GM21737 (cell line): ENCODE data around the gene LRMDA.

Experiments used
- ATAC-seq: cut with Tn5 transposase; IDR thresholded peaks from one replicate; pipeline ENCODE4 v1.9.1; 2021; ENCODE audit warnings: mild to moderate bottlenecking, moderate library complexity; ENCODE audit not compliant: unreplicated experiment

Gene LRMDA

DNA sequence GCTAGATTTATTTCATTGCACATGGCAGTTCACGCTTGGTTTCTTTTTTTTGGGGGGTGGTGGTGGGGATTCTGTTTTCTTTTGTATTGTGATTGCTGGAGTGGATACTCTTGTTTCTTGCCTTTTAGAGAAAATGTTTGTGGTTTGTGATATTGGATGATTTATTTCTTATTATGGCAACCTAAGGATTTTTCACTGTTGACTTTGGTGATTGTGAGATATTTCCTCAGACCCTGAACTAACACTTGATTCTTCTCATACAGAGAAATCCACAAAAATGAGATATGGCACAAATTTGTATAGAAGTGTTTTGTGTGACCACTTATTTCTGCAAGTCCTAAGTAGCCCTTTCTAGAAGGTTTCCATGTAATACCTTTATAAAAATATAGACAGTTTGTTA, 871.1 kb downstream of the LRMDA start:
- ATAC-seq, result no peak

DNA sequence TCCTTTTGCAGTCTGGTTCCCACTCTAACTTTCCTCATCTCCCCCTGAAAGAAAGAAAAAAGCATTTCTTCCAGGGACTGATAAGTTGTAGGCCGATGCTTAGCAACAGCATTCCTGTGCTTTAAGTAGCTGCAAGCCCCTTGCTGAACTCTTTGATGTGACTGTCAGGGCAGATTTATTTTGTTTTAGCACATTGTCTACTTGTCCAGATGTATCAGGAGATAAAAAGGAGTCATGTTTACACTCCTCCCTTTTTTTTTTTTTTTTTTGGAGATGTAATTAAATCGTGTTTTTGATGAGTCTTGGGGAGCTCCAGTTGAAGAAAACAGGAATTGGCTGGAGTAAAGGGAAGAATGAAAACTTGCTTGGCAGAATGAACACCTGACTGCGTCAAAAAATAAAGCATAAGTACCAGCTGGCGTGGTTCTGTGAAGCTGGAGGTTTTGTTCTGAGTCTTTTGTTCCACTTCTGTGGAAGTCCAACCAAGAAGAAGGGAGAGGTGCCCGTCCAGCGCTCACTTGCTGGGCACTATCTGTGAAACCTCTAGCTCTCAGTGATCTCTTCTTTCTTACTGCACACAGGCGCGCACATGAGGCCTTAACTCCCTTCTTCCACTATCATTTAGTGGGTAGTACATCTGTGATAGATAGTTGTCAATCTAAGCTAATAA, 871.7 kb downstream of the LRMDA start:
- ATAC-seq, result no peak

DNA sequence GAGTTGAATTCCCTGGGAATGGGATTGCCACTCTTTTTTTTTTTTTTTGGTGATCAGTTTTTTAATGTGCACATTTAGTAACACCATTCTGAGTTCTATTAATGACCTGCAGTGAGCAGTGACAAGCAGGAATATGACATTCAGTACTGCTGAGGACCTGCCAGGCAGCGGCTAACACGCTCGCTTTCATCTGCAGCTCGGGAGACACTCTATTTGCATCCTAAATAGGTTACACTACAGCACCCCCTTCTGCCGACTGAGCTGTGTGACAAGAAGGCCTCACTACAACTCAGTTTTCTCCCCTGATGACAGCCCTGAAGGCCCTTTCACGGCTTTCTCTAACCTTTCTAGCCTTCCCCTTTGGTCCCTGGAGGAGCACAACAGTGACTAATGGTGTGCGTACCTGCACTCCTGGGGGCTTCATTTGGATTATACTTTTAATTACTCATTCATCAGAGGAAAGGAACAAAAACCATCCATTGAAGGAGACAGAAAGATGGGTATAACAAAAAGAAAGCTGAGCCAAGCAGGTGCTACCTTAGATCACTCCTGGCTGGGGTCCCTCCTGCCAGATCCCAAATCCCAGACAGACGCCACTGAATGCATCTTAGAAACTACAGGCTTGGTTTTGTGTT, 872.4 kb downstream of the LRMDA start:
- ATAC-seq, result no peak

DNA sequence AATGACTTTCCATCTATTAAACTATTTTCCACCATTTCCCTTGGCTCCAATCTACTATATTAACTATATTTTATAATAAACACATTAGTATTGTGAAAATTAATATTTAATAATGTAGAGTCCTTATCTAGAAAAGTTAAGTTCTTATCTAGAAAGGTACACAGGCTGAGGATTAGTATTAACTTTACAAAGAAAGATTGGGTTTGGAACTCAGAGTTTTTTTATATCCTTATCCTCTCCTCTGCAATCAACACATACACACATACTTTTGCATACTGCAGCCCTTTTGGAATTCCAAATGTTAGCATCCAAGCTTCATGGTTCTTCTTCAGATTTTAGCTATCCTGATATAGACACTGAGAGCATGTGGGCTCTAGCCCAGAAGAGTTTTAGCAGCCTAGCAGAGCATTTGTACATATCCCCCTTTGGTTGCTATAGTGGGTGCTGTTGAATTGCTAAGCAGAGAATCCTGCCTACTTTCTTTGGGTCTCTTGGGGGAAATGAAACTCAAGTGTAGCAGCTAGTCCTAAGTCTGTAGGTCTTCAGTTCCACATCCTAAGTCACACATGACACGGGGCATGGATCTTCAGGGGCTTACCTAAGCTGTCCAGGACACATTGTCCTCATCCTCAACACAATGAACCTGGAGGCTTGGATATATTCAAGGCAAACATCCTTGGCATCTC, 874.6 kb downstream of the LRMDA start:
- ATAC-seq, result no peak

DNA sequence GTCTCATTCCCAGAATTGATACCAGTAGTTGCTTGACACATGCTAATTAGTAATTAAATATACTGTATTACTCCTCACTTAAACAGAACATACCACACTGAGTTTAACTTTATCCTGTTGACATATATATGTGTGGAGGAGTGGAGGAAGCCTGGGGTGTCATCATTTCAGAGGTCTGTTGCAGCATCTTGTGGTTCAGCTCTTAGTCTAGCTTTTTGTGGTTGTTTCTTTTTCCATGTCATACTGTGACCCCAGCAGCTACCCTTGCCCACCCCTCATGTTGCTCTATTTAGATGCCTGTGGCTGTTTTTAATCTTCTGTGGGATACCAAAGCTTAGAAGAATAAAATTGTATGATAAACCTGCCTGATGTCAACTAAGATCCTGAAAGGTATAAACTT, 875.4 kb downstream of the LRMDA start:
- no peak for ATAC-seq

DNA sequence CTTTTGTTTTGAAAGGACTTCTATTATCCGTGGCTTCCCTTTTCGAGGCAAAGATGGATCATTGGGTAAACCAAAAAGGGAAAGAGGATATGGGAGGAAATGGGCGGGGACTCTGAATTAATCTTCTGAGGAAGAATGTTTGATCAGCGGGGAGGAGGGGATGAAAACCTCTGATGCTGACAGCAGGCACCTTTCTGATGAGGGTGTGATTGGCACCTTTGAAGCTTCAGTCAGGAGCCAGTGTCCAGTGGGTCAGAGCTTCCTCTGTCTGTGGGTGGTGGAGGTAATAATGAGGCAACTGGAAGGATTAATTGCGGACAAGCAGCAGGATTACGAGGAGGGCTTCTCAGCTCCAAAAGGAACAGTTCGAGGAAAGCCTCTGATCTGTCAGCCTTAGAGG, 877.6 kb downstream of the LRMDA start:
- ATAC-seq, result no peak

DNA sequence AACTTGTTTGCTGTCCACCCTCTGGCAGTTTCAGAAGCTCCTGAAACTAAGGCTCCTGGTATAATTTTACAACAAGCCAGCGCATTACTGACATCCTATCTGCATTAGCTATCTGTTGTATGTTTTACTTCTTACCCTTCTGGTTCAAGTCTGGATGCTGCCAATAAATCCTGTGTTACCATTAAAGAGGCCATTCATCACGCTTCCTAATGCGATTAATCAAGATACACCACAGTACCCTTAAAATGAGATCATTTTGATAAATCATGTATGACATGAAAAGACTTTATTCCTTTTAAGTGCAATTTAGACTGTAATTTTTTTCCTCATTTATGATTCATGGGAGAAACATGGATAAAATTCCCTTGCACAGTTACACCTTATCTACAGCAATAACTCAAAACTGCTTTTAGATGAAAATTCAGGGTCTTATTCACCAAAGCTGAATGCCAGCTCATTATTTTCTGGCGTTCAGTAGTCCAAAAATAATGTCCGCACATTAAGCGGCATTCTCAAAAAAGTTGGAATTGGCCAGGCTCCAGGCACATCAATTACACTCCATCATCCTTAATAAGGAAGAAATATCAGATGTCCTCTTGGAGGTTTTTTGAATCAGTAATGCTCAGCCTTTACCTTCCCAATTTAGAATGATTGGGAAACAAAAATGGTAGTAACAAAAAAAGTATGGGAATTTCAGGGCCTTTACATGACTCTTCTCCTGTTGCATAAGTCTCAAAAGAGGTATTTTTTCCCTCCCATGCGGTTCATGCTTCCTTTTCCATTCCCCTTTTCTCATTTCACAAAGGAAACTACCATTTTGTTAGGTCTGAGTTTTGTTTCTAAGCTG, 878.5 kb downstream of the LRMDA start:
- ATAC-seq, result no peak

DNA sequence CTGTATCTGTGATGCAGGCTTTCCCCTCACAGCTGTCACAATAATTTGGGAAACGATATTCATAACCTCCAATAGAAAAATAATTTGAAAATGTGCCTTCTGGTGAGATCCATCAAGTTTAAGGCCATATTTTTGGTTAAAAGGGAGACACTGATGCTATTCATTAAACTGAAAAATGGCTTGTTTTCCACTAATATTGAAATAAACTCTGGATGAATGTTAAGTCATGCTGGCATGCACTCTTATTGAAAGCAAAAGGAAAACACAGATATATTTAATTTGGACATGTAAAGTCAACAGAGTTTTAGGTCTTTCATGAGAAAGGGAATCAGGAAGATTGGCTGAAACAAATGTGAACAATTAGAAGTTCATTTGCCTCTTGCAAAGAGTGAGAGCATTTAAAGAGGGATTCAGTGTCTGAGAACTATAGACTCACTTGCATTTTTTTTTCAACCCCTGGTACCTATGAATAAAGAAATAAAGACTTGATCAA, 879.2 kb downstream of the LRMDA start:
- no peak for ATAC-seq

DNA sequence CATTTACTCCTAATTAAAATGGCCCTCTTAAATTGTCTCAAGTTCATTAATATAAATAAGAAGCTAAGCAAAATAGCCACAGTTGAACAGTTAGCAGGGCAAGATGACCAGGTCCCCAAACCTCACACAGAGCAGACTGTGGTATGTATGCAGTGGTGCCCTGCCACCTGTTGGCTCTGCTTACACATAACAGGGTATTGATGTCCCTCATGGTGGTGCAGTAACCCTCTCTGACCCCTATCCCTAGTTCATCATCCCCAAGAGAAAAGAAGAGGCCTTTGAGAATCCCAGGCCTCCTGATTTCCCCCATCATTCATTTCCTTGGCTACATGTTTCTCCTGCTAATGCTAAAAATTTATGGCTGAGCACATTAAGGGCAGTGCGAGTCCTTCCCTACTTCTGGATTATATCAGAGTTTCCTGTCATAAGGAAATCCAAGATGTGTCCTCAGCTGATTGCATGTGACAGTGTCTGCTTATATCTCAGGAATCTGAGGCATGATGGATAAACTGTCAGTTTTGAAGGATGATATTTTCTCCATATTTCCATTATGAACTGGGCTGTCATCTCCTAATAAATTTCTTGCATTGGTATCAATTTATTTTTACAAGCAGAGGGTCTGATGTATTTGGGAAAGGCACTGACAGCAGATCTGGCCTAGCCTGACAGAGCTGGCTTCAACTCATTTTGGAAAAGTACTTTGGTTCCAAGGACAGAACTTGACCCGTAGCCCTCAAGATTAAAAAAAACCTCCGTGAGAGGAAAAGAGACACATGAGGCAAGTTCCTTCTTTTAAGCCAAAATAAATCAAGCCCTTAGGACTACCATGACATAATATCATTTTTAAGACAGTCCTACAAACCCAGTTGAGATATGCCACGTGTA, 880.6 kb downstream of the LRMDA start:
- no peak for ATAC-seq

DNA sequence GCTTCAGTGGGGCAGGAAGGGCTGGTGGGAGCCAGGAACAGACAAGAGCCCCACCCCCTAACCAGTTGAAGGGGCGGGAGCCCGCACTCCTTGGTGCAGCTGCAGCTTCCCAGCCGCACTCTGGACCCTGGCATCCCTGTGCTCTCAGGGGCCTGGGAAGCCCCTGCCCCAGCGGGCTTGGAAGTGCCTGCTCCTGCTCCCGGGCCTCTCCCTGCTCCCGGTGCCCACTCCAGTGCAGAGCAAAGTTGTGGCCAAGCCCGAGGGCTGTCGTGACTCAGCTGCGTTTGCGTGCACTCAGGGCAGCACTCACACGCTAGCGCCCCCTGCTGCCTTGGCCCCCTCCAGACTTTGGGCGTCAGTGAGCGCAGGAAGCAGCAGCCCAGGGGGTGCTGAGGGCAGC, 883.8 kb downstream of the LRMDA start:
- ATAC-seq, result no peak

DNA sequence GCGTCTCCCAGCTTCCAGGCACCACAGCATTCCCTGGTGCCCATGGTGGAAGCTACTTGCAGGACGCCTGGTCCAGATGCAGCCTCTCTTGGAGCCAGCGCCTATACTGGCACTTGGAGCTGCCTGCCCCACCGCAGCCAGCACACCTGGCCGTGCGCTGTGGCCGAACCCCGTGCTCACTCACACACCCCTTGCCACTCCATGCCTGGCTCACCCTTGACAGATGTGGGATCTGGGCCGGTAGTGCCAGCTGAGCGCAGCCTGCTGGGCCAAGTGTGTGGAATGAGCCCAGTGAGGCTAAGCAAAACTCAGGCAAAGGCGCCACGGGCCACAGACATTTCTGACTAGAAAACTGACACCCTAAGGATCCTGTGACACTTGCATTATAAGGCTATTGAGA, 884.8 kb downstream of the LRMDA start:
- ATAC-seq, result no peak

DNA sequence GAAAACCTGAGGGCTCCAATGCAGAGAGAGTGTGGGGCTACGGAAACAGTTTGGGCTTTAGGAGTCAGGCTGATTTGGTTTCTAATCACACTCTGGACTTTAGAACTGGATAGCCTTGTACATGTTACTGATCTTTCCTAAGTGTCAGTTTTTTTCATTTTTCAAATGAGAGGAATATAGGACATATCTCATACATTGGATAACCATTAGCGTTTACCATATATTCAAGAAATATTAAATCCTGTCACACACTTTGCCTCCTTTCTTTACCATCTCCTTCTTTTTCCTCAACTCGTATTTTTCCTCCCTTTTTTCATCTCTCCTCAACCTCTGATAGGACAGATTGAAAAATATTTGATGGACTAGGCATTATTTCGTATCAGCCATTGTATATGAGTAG, 885.7 kb downstream of the LRMDA start:
- no peak for ATAC-seq

DNA sequence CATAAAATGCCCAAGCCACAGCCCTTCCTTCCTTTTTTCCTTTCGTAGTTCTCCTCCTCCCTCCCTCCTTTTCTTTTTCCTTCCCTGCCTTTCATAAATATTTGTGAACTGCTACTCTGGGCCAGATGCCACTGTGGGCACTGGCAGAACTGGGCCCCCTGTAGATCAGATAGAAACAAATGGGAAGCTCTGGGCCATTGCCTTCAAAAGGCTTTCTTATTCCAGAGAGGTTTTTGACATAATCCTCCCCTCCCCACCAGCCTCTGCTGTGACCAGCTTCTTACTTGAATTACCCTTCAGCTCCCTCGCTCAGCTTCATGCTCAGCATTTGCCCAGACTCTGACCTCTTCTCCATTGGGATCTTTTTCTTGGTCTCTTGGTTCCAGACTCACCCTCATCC, 886.8 kb downstream of the LRMDA start:
- ATAC-seq, result no peak

DNA sequence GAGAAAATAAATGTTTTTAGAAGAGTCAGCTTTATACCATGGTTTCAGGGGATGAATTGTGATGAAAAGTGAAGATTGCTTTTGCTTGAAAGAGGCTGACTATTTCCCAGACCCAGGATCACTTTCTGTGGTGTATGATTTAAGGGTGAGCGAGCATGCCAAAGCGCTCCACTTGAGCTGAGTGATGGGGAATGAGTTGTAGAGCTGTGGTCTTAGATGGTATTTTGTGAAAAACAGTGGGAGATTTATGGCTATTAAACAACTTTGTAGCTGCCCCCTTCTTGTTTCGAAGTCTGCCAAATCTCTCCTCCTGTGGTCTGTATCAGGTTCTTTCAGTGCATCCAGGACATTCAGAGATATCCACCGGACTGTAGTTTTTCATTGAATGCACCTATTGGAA, 888.2 kb downstream of the LRMDA start:
- no peak for ATAC-seq

DNA sequence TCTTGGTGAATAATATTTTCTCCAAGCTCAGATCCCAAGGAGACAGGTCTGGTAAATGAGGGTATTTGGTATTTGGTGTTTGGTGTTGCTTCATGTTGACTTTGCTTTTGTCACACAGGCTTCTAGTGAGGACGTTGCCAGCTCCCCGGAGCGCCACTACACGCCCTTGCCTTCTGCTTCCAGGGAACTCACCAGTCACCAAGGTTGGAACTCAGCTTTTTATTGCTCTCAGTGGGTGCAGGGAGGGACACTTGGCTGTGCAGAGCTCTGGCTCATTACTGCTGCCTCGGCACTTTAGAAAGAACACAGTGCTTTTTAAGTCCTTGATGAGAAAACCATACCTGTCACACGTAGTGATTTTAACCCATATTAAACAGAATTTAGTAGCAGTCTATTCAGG, 892.9 kb downstream of the LRMDA start:
- ATAC-seq, result no peak

DNA sequence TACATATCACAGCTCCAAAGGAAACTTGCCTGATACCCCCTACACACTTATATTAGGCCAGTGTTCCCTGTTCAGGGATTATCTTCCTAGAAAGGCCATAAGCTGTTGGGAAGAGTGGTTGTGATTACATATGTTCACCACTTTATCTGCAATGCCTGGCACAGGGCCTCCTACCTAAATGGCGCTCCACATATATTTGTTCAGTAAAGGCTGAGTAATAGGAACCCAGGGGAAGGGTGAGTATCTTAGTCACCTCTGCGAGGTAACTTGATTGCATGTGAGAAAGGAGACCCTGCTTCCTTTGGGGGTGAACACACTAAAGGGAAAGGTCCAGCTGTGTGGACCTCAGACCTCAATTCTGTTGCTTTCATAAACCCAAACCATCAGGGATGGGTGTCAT, 896.0 kb downstream of the LRMDA start:
- ATAC-seq, result no peak

DNA sequence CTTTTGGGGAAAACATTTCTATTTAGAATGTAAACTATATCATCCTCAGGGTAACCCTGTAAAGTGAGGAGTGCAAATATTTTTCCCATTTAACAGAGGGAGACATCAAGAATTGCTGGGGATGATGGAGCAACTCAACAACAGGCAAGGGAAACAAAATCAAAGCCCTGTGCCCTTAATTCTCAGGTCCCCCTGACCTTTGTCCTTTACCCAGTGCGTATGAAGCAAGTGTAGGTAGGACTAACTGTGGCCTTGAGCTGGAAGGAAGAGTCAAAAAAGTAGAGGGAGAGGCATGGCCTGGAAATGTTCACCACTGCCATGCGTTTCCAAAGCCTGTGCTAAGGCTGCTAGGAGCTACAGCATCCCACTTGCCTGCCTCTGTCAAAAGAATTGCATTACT, 896.9 kb downstream of the LRMDA start:
- ATAC-seq, result no peak

DNA sequence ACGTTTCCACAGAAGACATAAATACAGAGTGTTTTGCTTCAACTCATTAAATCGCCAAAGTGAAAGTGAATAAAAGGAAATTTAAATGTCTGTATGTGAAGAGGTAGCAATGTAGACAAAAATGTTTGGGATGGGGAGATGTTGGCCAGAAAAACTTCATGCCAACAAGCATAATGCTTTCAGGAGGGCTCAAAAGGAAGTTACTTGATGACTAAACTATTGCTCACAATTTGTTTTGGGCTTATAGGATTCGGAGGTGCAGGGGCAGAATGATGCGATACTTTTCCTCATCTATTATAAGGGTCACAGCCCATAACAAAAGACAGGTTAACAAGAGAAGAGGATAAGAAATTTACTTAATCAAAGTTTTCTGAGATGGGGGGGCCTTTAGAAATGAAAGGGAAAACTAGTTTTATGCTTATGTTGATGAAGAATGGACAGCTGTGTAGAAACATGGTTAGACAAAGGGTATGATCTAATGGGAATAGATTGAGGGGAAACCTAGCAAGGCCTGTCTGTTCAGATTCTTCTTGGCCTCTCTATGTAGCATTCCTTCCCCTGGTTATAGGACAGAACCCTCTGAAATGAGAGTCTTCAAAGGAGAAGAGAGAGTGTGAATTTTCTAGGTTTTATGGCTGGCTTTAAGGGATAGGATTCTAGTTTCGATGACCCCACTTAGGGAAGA, 898.6 kb downstream of the LRMDA start:
- ATAC-seq, result no peak

DNA sequence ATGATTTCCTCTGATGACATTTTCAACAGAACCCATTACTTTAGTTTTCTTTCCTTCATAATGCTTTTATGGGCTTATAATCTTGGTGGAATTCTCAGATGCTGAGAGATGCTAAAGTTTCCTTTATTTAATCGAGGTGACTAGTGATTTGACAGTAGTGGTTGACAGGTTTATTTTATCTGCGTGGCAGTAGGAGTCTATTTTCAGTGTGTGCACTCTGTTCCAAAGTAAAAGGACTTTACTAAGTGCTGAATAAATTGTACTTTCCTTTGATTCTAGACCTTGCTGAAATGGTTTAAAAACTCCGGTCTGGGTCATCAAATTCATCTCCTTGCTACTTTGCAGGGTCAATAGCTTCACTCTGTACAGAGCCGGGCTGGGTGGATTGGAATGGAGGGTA, 900.3 kb downstream of the LRMDA start:
- no peak for ATAC-seq

DNA sequence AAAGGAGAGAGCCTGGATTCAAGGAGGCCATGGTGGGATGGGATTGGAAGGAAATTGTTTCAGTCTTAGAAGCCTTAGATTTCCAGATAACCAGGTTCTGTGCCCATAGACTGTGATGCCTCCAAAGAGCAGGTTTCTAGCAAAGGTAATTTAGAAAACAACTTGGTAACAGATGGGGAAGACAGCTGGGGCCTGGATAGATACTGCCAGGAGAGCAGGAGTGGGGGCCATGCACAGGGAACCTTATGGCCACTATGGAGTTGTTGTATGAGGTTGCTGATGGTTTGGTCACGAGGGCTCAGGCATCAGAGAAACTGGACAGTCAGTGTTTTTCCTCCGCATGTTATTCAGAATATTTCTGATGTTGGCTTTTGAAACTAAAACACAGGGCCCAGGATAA, 901.9 kb downstream of the LRMDA start:
- ATAC-seq, result no peak
